Ishikawa (cell line): ENCODE data around the gene FRMPD3.

Source experiments
- CEBPB ChIP-seq: IDR thresholded peaks from 2 replicates; pipeline ENCODE4 v1.6.1; 2012
- CREB1 ChIP-seq: IDR thresholded peaks from 2 replicates; pipeline ENCODE4 v1.6.1; 2012; ENCODE audit warnings: low read depth
- EGR1 ChIP-seq: IDR thresholded peaks from 2 replicates; pipeline ENCODE4 v1.6.1; 2012
- EP300 ChIP-seq: IDR thresholded peaks from 2 replicates; pipeline ENCODE4 v1.6.1; 2012; ENCODE audit warnings: borderline replicate concordance
- FOXM1 ChIP-seq: IDR thresholded peaks from 2 replicates; pipeline ENCODE4 v1.6.1; 2012; ENCODE audit warnings: low read depth, borderline replicate concordance
- MAX ChIP-seq: IDR thresholded peaks from 2 replicates; pipeline ENCODE4 v1.6.1; 2012
- NFIC ChIP-seq: IDR thresholded peaks from 2 replicates; pipeline ENCODE4 v1.6.1; 2012
- RAD21 ChIP-seq: IDR thresholded peaks from 2 replicates; pipeline ENCODE4 v1.6.1; 2012; ENCODE audit warnings: low read depth
- REST ChIP-seq: IDR thresholded peaks from 2 replicates; pipeline ENCODE4 v1.6.1; 2012; ENCODE audit warnings: low read depth, mild to moderate bottlenecking
- TAF1 ChIP-seq: IDR thresholded peaks from 2 replicates; pipeline ENCODE4 v1.6.1; 2012; ENCODE audit warnings: low read depth, mild to moderate bottlenecking
- TCF12 ChIP-seq: IDR thresholded peaks from 2 replicates; pipeline ENCODE4 v1.6.1; 2012; ENCODE audit warnings: low read depth
- TEAD4 ChIP-seq: IDR thresholded peaks from 2 replicates; pipeline ENCODE4 v1.6.1; 2012
- USF1 ChIP-seq: IDR thresholded peaks from 2 replicates; pipeline ENCODE4 v1.6.1; 2012
- YY1 ChIP-seq: IDR thresholded peaks from 2 replicates; pipeline ENCODE4 v1.6.1; 2012; ENCODE audit warnings: low read depth
- ZBTB7A ChIP-seq: IDR thresholded peaks from 2 replicates; pipeline ENCODE4 v1.6.1; 2012; ENCODE audit warnings: low read depth

The FRMPD3 gene

GRCh38 chrX:107447642-107448041 lies 1.8 kb upstream of the FRMPD3 start:
- no peak for TF ChIP-seq TCF12
- TF ChIP-seq MAX: no peak
- TF ChIP-seq TEAD4: no peak
- TF ChIP-seq ZBTB7A: no peak
- TF ChIP-seq CREB1: no peak
- TF ChIP-seq EGR1: no peak
- no peak for TF ChIP-seq CEBPB
- TF ChIP-seq FOXM1: no peak
- TF ChIP-seq NFIC: no peak
- TF ChIP-seq REST: no peak
- TF ChIP-seq TAF1: no peak
- no peak for TF ChIP-seq EP300
- no peak for TF ChIP-seq USF1
- TF ChIP-seq YY1: no peak
- no peak for TF ChIP-seq RAD21

- TF ChIP-seq USF1: no peak
- TF ChIP-seq MAX: no peak
- TF ChIP-seq REST: no peak
- no peak for TF ChIP-seq CEBPB
- no peak for TF ChIP-seq NFIC
- no peak for TF ChIP-seq TAF1
- no peak for TF ChIP-seq CREB1
- no peak for TF ChIP-seq EP300
- no peak for TF ChIP-seq TCF12
- no peak for TF ChIP-seq RAD21
- TF ChIP-seq YY1: no peak
- no peak for TF ChIP-seq TEAD4
- no peak for TF ChIP-seq EGR1
- no peak for TF ChIP-seq ZBTB7A
- TF ChIP-seq FOXM1: no peak
Measured at GRCh38 chrX:107448625-107448997, 841 bp upstream of the FRMPD3 start.

- TF ChIP-seq CEBPB (no peak), USF1 (no peak), EP300 (no peak), MAX (no peak), RAD21 (no peak), TEAD4 (no peak)
Measured at GRCh38 chrX:107450823-107451509, 1.5 kb downstream of the FRMPD3 start.

GRCh38 chrX:107451731-107452130 lies 2.3 kb downstream of the FRMPD3 start:
- TF ChIP-seq TEAD4 (no peak), EP300 (no peak), EGR1 (no peak), REST (no peak), NFIC (no peak), RAD21 (no peak), ZBTB7A (no peak), FOXM1 (no peak), CREB1 (no peak), TCF12 (no peak), YY1 (no peak), TAF1 (no peak), USF1 (no peak), MAX (no peak), CEBPB (no peak)
